CD14-positive monocyte (primary cell): ENCODE results near the gene ZNF780B. TPM values are rescaled to one million over a fixed set of nuclear protein-coding genes. Genes with fewer than 3 reads are reported as not detected.
"Not testable (repeated sequence)": the region's sequence is repeated elsewhere in the genome, so short reads cannot be mapped to it uniquely, and the experiment has no call there.

ENCODE experiments used
- DNase-seq, 3 donors: peaks; one replicate each; pipeline ENCODE4 v3.0.0-alpha.2; 2011 to 2022
- H2AFZ ChIP-seq: 2 replicates; pipeline ENCODE4 v1.6.0; 2012; ENCODE audit warnings: mild to moderate bottlenecking, low read depth, low read length, inconsistent platforms; ENCODE audit not compliant: insufficient read depth, poor library complexity, severe bottlenecking
- H3K27ac ChIP-seq, 2 donors: 1 replicate in 1 of 2; 2 replicates in 1 of 2; pipeline ENCODE4 v1.5.1; 2012 to 2013; ENCODE audit warnings: low read length in 2 of 2, control low read depth in 1 of 2, inconsistent platforms in 1 of 2, low read depth in 1 of 2, mild to moderate bottlenecking in 1 of 2
- H3K27me3 ChIP-seq, 2 donors: one replicate each; pipeline versions ENCODE4 v1.6.0 to v1.6.1; 2011 to 2013; ENCODE audit warnings: low read length in 2 of 2; ENCODE audit not compliant: control insufficient read depth in 2 of 2, insufficient read depth in 2 of 2
- H3K36me3 ChIP-seq, 2 donors: replicated peaks in 1 of 2; 1 replicate in 1 of 2; 2 replicates in 1 of 2; pipeline versions ENCODE4 v1.5.1 to v1.6.1; 2012 to 2013; ENCODE audit warnings: low read length in 2 of 2, control low read depth in 1 of 2, inconsistent platforms in 1 of 2, mild to moderate bottlenecking in 1 of 2; ENCODE audit not compliant: insufficient read depth in 2 of 2, control insufficient read depth in 1 of 2
- H3K4me1 ChIP-seq, 2 donors: 1 replicate in 1 of 2; 2 replicates in 1 of 2; pipeline versions ENCODE4 v1.5.1 to v1.6.1; 2012 to 2013; ENCODE audit warnings: low read length in 2 of 2, control low read depth in 1 of 2, inconsistent platforms in 1 of 2, mild to moderate bottlenecking in 1 of 2, moderate library complexity in 1 of 2; ENCODE audit not compliant: insufficient read depth in 2 of 2, control insufficient read depth in 1 of 2
- H3K4me2 ChIP-seq: replicated peaks from 2 replicates; pipeline ENCODE3; 2012; ENCODE audit warnings: low read length, moderate library complexity, mild to moderate bottlenecking; ENCODE audit not compliant: poor library complexity, severe bottlenecking; ENCODE audit errors: extremely low read depth
- H3K4me3 ChIP-seq, 3 experiments: fragments of 200-600 bp in 1 of 3; sonication (generic) in 1 of 3; replicated peaks in 1 of 3; 1 replicate in 2 of 3; 2 replicates in 1 of 3; pipeline ENCODE4 v1.5.1; 2011 to 2013; ENCODE audit warnings: low read length in 3 of 3, mild to moderate bottlenecking in 3 of 3, control low read depth in 2 of 3, low read depth in 2 of 3, inconsistent platforms in 1 of 3, moderate library complexity in 1 of 3
- H3K79me2 ChIP-seq: 2 replicates; pipeline ENCODE4 v1.6.0; 2012; ENCODE audit warnings: mild to moderate bottlenecking, control low read depth, inconsistent platforms, low read length, moderate library complexity; ENCODE audit not compliant: insufficient read depth
- H3K9ac ChIP-seq: 2 replicates; pipeline ENCODE4 v1.6.0; 2017; ENCODE audit warnings: low read length, mild to moderate bottlenecking; ENCODE audit not compliant: insufficient read depth, poor library complexity, severe bottlenecking
- H3K9me3 ChIP-seq, 2 donors: replicated peaks in 1 of 2; 1 replicate in 1 of 2; 2 replicates in 1 of 2; pipeline versions ENCODE4 v1.5.1 to v1.6.1; 2012 to 2013; ENCODE audit warnings: low read length in 2 of 2, control low read depth in 1 of 2; ENCODE audit not compliant: control insufficient read depth in 1 of 2, insufficient read depth in 1 of 2
- H4K20me1 ChIP-seq: 2 replicates; pipeline ENCODE4 v1.6.0; 2012; ENCODE audit warnings: mild to moderate bottlenecking, low read length, control low read depth, moderate library complexity; ENCODE audit not compliant: insufficient read depth
- H3K27ac Mint-ChIP-seq, 7 donors: one replicate each; pipeline ENCODE4 v1.8.0; 2020; ENCODE audit warnings: mild to moderate bottlenecking in 7 of 7, mixed read lengths in 7 of 7, moderate library complexity in 6 of 7, inconsistent platforms in 2 of 7
- H3K27me3 Mint-ChIP-seq, 3 donors: one replicate each; pipeline ENCODE4 v1.8.0; 2021 to 2022; ENCODE audit warnings: low read depth in 3 of 3, mild to moderate bottlenecking in 3 of 3, mixed read lengths in 3 of 3, moderate library complexity in 3 of 3, inconsistent platforms in 1 of 3
- H3K36me3 Mint-ChIP-seq, 2 donors: one replicate each; pipeline ENCODE4 v1.8.0; 2020; ENCODE audit warnings: mixed read lengths in 2 of 2, inconsistent platforms in 1 of 2, mild to moderate bottlenecking in 1 of 2
- H3K4me1 Mint-ChIP-seq: one replicate; pipeline ENCODE4 v1.8.0; 2020; ENCODE audit warnings: mild to moderate bottlenecking, mixed read lengths
- H3K4me3 Mint-ChIP-seq, 2 donors: one replicate each; pipeline ENCODE4 v1.8.0; 2020; ENCODE audit warnings: mild to moderate bottlenecking in 2 of 2, mixed read lengths in 2 of 2, moderate library complexity in 1 of 2
- H3K9me3 Mint-ChIP-seq, 7 donors: one replicate each; pipeline ENCODE4 v1.8.0; 2020 to 2022; ENCODE audit warnings: mixed read lengths in 7 of 7, mild to moderate bottlenecking in 6 of 7, moderate library complexity in 6 of 7, inconsistent platforms in 2 of 7
- CTCF ChIP-seq: fragments of 200-600 bp; IDR thresholded peaks from one replicate; pipeline ENCODE4 v1.8.0; 2022; ENCODE audit warnings: antibody characterized with exemption, mild to moderate bottlenecking
- WGBS: methylation state at CpG from one replicate; pipeline ENCODE4 v1.1.5; 2013; ENCODE audit warnings: missing lambda C conversion rate; ENCODE audit not compliant: insufficient coverage; 5-methylcytosine and 5-hydroxymethylcytosine counted together
- intact Hi-C, 2 donors: fragments of 100-400 bp; cut with micrococcal nuclease; formaldehyde crosslinking; loops; one replicate each; pipeline versions ENCODE4 v1.15.0 to v1.15.1; 2023
- polyA plus RNA-seq, 3 donors: library from polyadenylated mRNA; depleted of rRNA in 1 of 3; unstranded in 2 of 3; stranded (reverse) in 1 of 3; fragments of 300-500 nt in 2 of 3; fragments of >200 nt in 1 of 3; fragmentation: Illumina TruSeq in 2 of 3; gene quantifications; 1 replicate in 2 of 3; 2 replicates in 1 of 3; pipeline ENCODE4 v1.2.3, GENCODE V29; 2012 to 2021

Gene ZNF780B
- polyA plus RNA-seq, 3 donors = 2.0 to 3.3 (median 3.1) TPM

- H3K9ac ChIP-seq, H3K27me3 Mint-ChIP-seq, H3K27me3 ChIP-seq, H4K20me1 ChIP-seq, H3K79me2 ChIP-seq, H3K4me2 ChIP-seq, H3K4me3 Mint-ChIP-seq, DNase-seq, H3K27ac ChIP-seq, H3K4me1 ChIP-seq, H3K36me3 Mint-ChIP-seq, H3K36me3 ChIP-seq, intact Hi-C loops, H3K4me1 Mint-ChIP-seq, H3K27ac Mint-ChIP-seq, H3K4me3 ChIP-seq, H2AFZ ChIP-seq: not testable (repeated sequence)
- WGBS = no CpG with 5 or more reads among the region's 3 CpGs
- H3K9me3 Mint-ChIP-seq = peaks cover 17 to 81% (median 73%) of the 10 kb centered on the region in 7 donors
- peaks cover 22 to 49% of the 10 kb centered on the region in 2 donors for H3K9me3 ChIP-seq
Measured at GRCh38 chr19:40038047-40038446, 18.0 kb downstream of the ZNF780B start.

GRCh38 chr19:40035996-40036395, 20.0 kb downstream of the ZNF780B start:
- Histone ChIP-seq H3K4me3 (no peak overlapping the region), H3K36me3 (no peaks in the 10 kb centered on the region), H4K20me1 (no peaks in the 10 kb centered on the region), H3K4me1 (no peaks in the 10 kb centered on the region), H3K27me3 (no peaks in the 10 kb centered on the region), H3K4me2 (no peak overlapping the region), H3K27ac (no peak overlapping the region), H3K9me3 (peaks cover 29 to 67% of the 10 kb centered on the region in 2 donors), H2AFZ (no peak overlapping the region), H3K79me2 (no peaks in the 10 kb centered on the region), H3K9ac (no peak overlapping the region)
- no CpG with 5 or more reads among the region's 4 CpGs for WGBS
- H3K27me3 Mint-ChIP-seq = no peaks in the 10 kb centered on the region
- no peaks in the 10 kb centered on the region for H3K4me1 Mint-ChIP-seq
- peaks cover 19 to 83% (median 76%) of the 10 kb centered on the region in 7 donors for H3K9me3 Mint-ChIP-seq
- no peak for TF ChIP-seq CTCF
- peaks cover 0 to 2% of the 10 kb centered on the region in 2 donors for H3K36me3 Mint-ChIP-seq
- intact Hi-C loops = no loop called here
- no peak overlapping the region for H3K27ac Mint-ChIP-seq
- no peak overlapping the region for H3K4me3 Mint-ChIP-seq
- DNase-seq = no peak
